HepG2 (cell line): ENCODE results near the gene MRPL58. TPM values are rescaled to one million over a fixed set of nuclear protein-coding genes. Genes with fewer than 3 reads are reported as not detected.

Experiments used
- ASH2L ChIP-seq: fragments of 300-600, 200-600 bp; sonication (generic); IDR thresholded peaks from 2 replicates; pipeline ENCODE4 v1.7.0; 2017; ENCODE audit warnings: low read depth, mild to moderate bottlenecking, moderate library complexity, mixed read lengths, low read length; ENCODE audit not compliant: insufficient read length
- FIP1L1 ChIP-seq: fragments of 200-400 bp; formaldehyde crosslinking; IDR thresholded peaks from 2 replicates; pipeline ENCODE4 v1.6.1; 2018; ENCODE audit warnings: low read depth, mild to moderate bottlenecking, low read length, moderate library complexity, borderline replicate concordance; ENCODE audit not compliant: insufficient read depth
- MEIS1 ChIP-seq: sonication (generic); formaldehyde crosslinking; IDR thresholded peaks from 2 replicates; pipeline ENCODE4 v1.9.0; 2021; ENCODE audit warnings: mild to moderate bottlenecking, missing genetic modification reagents, moderate library complexity, borderline replicate concordance
- MTA1 ChIP-seq: sonication (generic); formaldehyde crosslinking; IDR thresholded peaks from 2 replicates; pipeline ENCODE4 v1.4.0; 2020; ENCODE audit warnings: missing genetic modification reagents, mild to moderate bottlenecking, borderline replicate concordance
- NCOA1 ChIP-seq: sonication (generic); formaldehyde crosslinking; IDR thresholded peaks from 2 replicates; pipeline ENCODE4 v1.9.0; 2021; ENCODE audit warnings: missing genetic modification reagents
- NR2F2 ChIP-seq: IDR thresholded peaks from 2 replicates; pipeline ENCODE4 v1.6.1; 2012; ENCODE audit warnings: low read depth, inconsistent platforms, borderline replicate concordance
- POLR2AphosphoS5 ChIP-seq: IDR thresholded peaks from 2 replicates; pipeline ENCODE4 v1.6.1; 2012; ENCODE audit warnings: low read depth, low read length
- RELA ChIP-seq: sonication (generic); formaldehyde crosslinking; IDR thresholded peaks from 2 replicates; pipeline ENCODE4 v1.4.0; 2020; ENCODE audit warnings: missing genetic modification reagents
- SALL1 ChIP-seq: sonication (generic); formaldehyde crosslinking; IDR thresholded peaks from 2 replicates; pipeline ENCODE4 v1.8.0; 2022; ENCODE audit warnings: mild to moderate bottlenecking, missing genetic modification reagents
- SP2 ChIP-seq: sonication (generic); formaldehyde crosslinking; IDR thresholded peaks from 2 replicates; pipeline ENCODE4 v1.5.1; 2020; ENCODE audit warnings: mild to moderate bottlenecking, missing genetic modification reagents
- SRSF1 ChIP-seq: fragments of 200-400 bp; formaldehyde crosslinking; optimal IDR thresholded peaks from 2 replicates; pipeline ENCODE3; 2017; ENCODE audit warnings: mild to moderate bottlenecking, low read depth, low read length, moderate library complexity
- TGIF2 ChIP-seq: IDR thresholded peaks from 2 replicates; pipeline ENCODE4 v1.6.1; 2016; ENCODE audit warnings: control low read depth, missing compliant biosample characterization
- ZNF12 ChIP-seq: sonication (generic); formaldehyde crosslinking; IDR thresholded peaks from 2 replicates; pipeline ENCODE4 v1.5.0; 2020; ENCODE audit warnings: missing genetic modification reagents
- ZNF549 ChIP-seq: sonication (generic); formaldehyde crosslinking; IDR thresholded peaks from 2 replicates; pipeline ENCODE4 v1.5.0; 2020; ENCODE audit warnings: missing genetic modification reagents
- ZNF615 ChIP-seq: sonication (generic); formaldehyde crosslinking; IDR thresholded peaks from 2 replicates; pipeline ENCODE4 v1.5.0; 2020; ENCODE audit warnings: mild to moderate bottlenecking, missing genetic modification reagents, borderline replicate concordance
- ZNF775 ChIP-seq: sonication (generic); formaldehyde crosslinking; IDR thresholded peaks from 2 replicates; pipeline ENCODE4 v1.4.0; 2020; ENCODE audit warnings: missing genetic modification reagents, mild to moderate bottlenecking, moderate library complexity, borderline replicate concordance
- ZSCAN29 ChIP-seq: sonication (generic); formaldehyde crosslinking; conservative IDR thresholded peaks from 2 replicates; pipeline ENCODE4 v1.4.0; 2020; ENCODE audit warnings: mild to moderate bottlenecking, missing genetic modification reagents
- polyA plus RNA-seq, 8 experiments: library from polyadenylated mRNA; depleted of rRNA in 3 of 8; stranded (reverse) in 7 of 8; unstranded in 1 of 8; fragments of >200 nt; fragmentation: Illumina TruSeq in 4 of 8; extraction: Trizol in 4 of 8; gene quantifications; 2 replicates each; pipeline versions ENCODE4 v1.2.1 to v1.2.3, GENCODE V29; 2011 to 2016; ENCODE audit warnings: low read depth in 4 of 8, missing spikeins in 1 of 8, mixed read lengths in 1 of 8; ENCODE audit not compliant: insufficient read depth in 1 of 8
- total RNA-seq, 5 experiments: library from RNA; depleted of rRNA; stranded (reverse); fragments of >200 nt; fragmentation: Illumina TruSeq; extraction: Trizol; gene quantifications; 2 replicates each; pipeline ENCODE4 v1.2.3, GENCODE V29; 2016; ENCODE audit warnings: low read depth in 1 of 5
- TF ChIP-seq, protein P1 (sequence below): sonication (generic); formaldehyde crosslinking; IDR thresholded peaks from 2 replicates; pipeline ENCODE4 v1.4.0; 2020; ENCODE audit warnings: missing genetic modification reagents, borderline replicate concordance
- TF ChIP-seq, protein P2 (sequence below): sonication (generic); formaldehyde crosslinking; IDR thresholded peaks from 2 replicates; pipeline ENCODE4 v1.9.0; 2022; ENCODE audit warnings: low read depth, missing genetic modification reagents
- TF ChIP-seq, protein P3 (sequence below): sonication (generic); formaldehyde crosslinking; IDR thresholded peaks from 2 replicates; pipeline ENCODE4 v1.5.1; 2020; ENCODE audit warnings: missing genetic modification reagents, mild to moderate bottlenecking, borderline replicate concordance

Gene MRPL58
- total and polyA plus RNA-seq, 2 of the 13 experiments (the other 11 are each of a cell fraction or from before 2014, with no cell fraction given), result 44.9 to 68.9 TPM

DNA sequence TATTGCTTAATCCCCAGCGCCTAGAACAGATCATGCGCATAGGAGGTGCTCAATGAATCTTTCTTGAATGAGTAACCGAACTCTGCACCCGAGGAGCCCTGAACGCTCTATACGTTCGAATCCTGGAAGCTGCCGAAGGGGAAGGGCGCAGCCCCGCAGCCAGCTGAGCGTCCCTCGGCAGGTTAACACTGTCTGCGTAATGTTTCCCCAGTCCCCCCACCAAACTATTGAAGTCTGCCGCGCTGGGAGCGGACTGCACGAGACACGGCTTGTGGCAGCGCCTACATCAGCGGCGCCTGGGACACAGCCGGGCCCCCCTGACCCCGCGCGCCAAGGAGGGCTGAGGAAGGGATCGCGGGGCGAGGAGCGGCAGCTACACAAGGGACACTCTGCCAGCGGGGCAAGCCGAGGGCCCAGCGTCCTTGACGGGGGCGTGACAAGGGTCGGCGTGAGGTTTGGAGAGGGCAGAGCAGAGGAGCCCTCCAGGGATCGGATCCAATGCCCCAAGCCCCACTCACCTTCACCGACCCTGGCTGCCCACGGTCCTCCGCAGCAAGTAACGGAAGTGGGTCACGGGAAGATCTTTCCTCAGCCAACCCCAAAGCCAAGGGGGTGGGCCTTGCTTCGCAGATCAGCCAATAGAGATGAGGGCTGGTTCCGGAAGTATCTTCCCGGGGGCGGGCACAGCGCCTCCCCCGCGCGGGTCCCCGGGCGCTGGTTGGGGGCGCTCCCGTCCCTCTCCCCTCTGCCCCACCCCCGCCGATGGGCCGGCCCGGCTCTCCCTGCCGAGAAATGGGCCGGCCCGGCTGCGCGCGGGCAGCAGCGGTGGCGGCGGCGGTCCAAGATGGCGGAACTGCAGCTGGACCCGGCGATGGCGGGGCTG lies 34.2 kb downstream of the MRPL58 start, which contains the start of the genes ATP5PD and KCTD2 (continued):
- 0 out of 2 replicates have a peak, but pooled peaks have one; percentile 29 for TF ChIP-seq ZNF615 (CRISPR knock-in tag)
- TF ChIP-seq POLR2AphosphoS5, result peak; percentile 98
- TF ChIP-seq NR2F2, result no peak
- TF ChIP-seq RELA (CRISPR knock-in tag), result peak; percentile 90; the same call in 1 of the 2 replicates
- no peak for TF ChIP-seq FIP1L1
- TF ChIP-seq SALL1, result peak; percentile 87; the same call in 1 of the 2 replicates
- TF ChIP-seq MTA1 (CRISPR knock-in tag), result no peak; the same call in 1 of the 2 replicates
- peak; percentile 56; the same call in 1 of the 2 replicates for TF ChIP-seq ZSCAN29 (CRISPR knock-in tag)
- TF ChIP-seq ZNF549, result no peak
- TF ChIP-seq ZNF12 (CRISPR knock-in tag), result 0 out of 2 replicates have a peak, but pooled peaks have one; percentile 6
- 0 out of 2 replicates have a peak, but pooled peaks have one; percentile 67 for TF ChIP-seq NCOA1 (CRISPR knock-in tag)
- peak; percentile 87 for TF ChIP-seq TGIF2 (CRISPR knock-in tag)
- peak; percentile 99 for TF ChIP-seq SRSF1
- TF ChIP-seq SP2, result peak; percentile 98
- peak; percentile 92 for TF ChIP-seq ASH2L
- TF ChIP-seq MEIS1, result peak; percentile 93
- TF ChIP-seq, protein P1, sequence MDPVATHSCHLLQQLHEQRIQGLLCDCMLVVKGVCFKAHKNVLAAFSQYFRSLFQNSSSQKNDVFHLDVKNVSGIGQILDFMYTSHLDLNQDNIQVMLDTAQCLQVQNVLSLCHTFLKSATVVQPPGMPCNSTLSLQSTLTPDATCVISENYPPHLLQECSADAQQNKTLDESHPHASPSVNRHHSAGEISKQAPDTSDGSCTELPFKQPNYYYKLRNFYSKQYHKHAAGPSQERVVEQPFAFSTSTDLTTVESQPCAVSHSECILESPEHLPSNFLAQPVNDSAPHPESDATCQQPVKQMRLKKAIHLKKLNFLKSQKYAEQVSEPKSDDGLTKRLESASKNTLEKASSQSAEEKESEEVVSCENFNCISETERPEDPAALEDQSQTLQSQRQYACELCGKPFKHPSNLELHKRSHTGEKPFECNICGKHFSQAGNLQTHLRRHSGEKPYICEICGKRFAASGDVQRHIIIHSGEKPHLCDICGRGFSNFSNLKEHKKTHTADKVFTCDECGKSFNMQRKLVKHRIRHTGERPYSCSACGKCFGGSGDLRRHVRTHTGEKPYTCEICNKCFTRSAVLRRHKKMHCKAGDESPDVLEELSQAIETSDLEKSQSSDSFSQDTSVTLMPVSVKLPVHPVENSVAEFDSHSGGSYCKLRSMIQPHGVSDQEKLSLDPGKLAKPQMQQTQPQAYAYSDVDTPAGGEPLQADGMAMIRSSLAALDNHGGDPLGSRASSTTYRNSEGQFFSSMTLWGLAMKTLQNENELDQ (CRISPR knock-in tag), result no peak
- TF ChIP-seq, protein P2, sequence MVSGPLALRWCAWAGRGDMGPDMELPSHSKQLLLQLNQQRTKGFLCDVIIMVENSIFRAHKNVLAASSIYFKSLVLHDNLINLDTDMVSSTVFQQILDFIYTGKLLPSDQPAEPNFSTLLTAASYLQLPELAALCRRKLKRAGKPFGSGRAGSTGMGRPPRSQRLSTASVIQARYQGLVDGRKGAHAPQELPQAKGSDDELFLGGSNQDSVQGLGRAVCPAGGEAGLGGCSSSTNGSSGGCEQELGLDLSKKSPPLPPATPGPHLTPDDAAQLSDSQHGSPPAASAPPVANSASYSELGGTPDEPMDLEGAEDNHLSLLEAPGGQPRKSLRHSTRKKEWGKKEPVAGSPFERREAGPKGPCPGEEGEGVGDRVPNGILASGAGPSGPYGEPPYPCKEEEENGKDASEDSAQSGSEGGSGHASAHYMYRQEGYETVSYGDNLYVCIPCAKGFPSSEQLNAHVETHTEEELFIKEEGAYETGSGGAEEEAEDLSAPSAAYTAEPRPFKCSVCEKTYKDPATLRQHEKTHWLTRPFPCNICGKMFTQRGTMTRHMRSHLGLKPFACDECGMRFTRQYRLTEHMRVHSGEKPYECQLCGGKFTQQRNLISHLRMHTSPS (CRISPR knock-in tag), result peak; percentile 74; the same call in 1 of the 2 replicates
- TF ChIP-seq, protein P3, sequence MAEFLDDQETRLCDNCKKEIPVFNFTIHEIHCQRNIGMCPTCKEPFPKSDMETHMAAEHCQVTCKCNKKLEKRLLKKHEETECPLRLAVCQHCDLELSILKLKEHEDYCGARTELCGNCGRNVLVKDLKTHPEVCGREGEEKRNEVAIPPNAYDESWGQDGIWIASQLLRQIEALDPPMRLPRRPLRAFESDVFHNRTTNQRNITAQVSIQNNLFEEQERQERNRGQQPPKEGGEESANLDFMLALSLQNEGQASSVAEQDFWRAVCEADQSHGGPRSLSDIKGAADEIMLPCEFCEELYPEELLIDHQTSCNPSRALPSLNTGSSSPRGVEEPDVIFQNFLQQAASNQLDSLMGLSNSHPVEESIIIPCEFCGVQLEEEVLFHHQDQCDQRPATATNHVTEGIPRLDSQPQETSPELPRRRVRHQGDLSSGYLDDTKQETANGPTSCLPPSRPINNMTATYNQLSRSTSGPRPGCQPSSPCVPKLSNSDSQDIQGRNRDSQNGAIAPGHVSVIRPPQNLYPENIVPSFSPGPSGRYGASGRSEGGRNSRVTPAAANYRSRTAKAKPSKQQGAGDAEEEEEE (CRISPR knock-in tag), result no peak
- no peak for TF ChIP-seq ZNF775 (CRISPR knock-in tag)
